ENCODE results near the gene SLC4A8.

DNA sequence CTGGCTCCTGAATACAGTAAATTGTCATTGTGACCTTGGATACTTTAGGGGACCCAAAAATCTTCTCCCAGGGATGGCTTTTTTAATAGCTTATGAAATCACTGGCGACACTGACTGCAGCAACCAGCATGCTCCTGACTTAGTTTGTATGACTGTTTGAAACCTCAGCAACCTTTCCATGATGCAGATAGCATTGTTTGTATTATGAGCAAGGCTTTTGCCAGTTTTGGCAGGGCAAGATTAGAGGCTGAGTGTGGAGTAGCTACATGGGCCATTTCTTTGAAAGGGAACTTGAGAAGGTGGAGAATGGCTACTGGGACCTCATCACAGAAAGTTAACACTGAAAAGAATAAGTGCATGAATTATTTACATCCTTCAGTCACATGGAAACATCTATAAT lies 50.9 kb downstream of the SLC4A8 start:
- TF ChIP-seq, protein P1, sequence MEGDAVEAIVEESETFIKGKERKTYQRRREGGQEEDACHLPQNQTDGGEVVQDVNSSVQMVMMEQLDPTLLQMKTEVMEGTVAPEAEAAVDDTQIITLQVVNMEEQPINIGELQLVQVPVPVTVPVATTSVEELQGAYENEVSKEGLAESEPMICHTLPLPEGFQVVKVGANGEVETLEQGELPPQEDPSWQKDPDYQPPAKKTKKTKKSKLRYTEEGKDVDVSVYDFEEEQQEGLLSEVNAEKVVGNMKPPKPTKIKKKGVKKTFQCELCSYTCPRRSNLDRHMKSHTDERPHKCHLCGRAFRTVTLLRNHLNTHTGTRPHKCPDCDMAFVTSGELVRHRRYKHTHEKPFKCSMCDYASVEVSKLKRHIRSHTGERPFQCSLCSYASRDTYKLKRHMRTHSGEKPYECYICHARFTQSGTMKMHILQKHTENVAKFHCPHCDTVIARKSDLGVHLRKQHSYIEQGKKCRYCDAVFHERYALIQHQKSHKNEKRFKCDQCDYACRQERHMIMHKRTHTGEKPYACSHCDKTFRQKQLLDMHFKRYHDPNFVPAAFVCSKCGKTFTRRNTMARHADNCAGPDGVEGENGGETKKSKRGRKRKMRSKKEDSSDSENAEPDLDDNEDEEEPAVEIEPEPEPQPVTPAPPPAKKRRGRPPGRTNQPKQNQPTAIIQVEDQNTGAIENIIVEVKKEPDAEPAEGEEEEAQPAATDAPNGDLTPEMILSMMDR (IDR thresholded peaks at IDR 0.05; ENCODE audit: low read depth, low read length, poor library complexity, severe bottlenecking) = no peak
- no peak for TF ChIP-seq EZH2phosphoT487 (IDR thresholded peaks at IDR 0.05; ENCODE audit: borderline replicate concordance, low read length)

All from DOHH2 (cell line).